A673 (cell line): Measurements from ENCODE around the gene CPNE5. TPM values are rescaled to one million over a fixed set of nuclear protein-coding genes. Genes with fewer than 3 reads are reported as not detected.

Experiments
- BruUV-seq: library from RNA; stranded (reverse); fragments of 400-500 nt; replicated peaks from 2 replicates; lab custom pipeline; 2021; lab: Mats Ljungman, UMichigan
- CTCF ChIA-PET: fragments of 300-600 bp; sonication (Branson Sonifier 250); formaldehyde crosslinking; loops from one replicate; lab custom pipeline; 2022; ENCODE audit warnings: antibody characterized with exemption; lab: Charles Lee
- POLR2A ChIA-PET: fragments of 300-600 bp; sonication (Branson Sonifier 250); formaldehyde crosslinking; loops from one replicate; lab custom pipeline; 2022; ENCODE audit warnings: antibody characterized with exemption; ENCODE audit not compliant: low non-redundant PET; lab: Charles Lee
- DNase-seq: peaks from one replicate; pipeline ENCODE4 v3.0.0-alpha.2; 2015; ENCODE audit warnings: low spot score
- H3K27ac ChIP-seq: fragments of 200-600 bp; sonication (generic); 2 replicates; pipeline ENCODE4 v1.5.1; 2016; ENCODE audit warnings: mixed run types, low read depth, mild to moderate bottlenecking, mixed read lengths, antibody characterized with exemption, low read length; ENCODE audit not compliant: poor library complexity, severe bottlenecking
- H3K27me3 ChIP-seq: fragments of 200-600 bp; sonication (generic); replicated peaks from 2 replicates; pipeline ENCODE4 v1.6.1; 2017; ENCODE audit warnings: mixed run types, low read depth, mild to moderate bottlenecking, mixed read lengths, antibody characterized with exemption, low read length; ENCODE audit not compliant: insufficient read depth, poor library complexity
- H3K36me3 ChIP-seq: fragments of 200-600 bp; sonication (generic); 2 replicates; pipeline ENCODE4 v1.6.1; 2016; ENCODE audit warnings: mixed run types, mild to moderate bottlenecking, mixed read lengths, antibody characterized with exemption, low read length; ENCODE audit not compliant: insufficient read depth, poor library complexity, severe bottlenecking
- H3K4me1 ChIP-seq: fragments of 200-600 bp; sonication (generic); 2 replicates; pipeline ENCODE4 v1.6.1; 2017; ENCODE audit warnings: mixed run types, mild to moderate bottlenecking, mixed read lengths, antibody characterized with exemption, low read length; ENCODE audit not compliant: insufficient read depth, poor library complexity, severe bottlenecking
- H3K4me3 ChIP-seq: fragments of 200-600 bp; sonication (generic); 2 replicates; pipeline ENCODE4 v1.5.1; 2016; ENCODE audit warnings: low read depth, mixed run types, mild to moderate bottlenecking, mixed read lengths, low read length; ENCODE audit not compliant: poor library complexity, severe bottlenecking
- H3K9me3 ChIP-seq: fragments of 200-600 bp; sonication (generic); 2 replicates; pipeline ENCODE4 v1.6.1; 2016; ENCODE audit warnings: mixed run types, low read depth, mild to moderate bottlenecking, mixed read lengths, antibody characterized with exemption, low read length; ENCODE audit not compliant: poor library complexity, severe bottlenecking
- EZH2 ChIP-seq: fragments of 200-600 bp; sonication (generic); IDR thresholded peaks from 2 replicates; pipeline ENCODE4 v1.6.1; 2017; ENCODE audit warnings: borderline replicate concordance, low read depth, mild to moderate bottlenecking, mixed read lengths, antibody characterized with exemption, low read length; ENCODE audit not compliant: poor library complexity, severe bottlenecking
- intact Hi-C: fragments of 100-400 bp; cut with micrococcal nuclease; formaldehyde crosslinking; loops from one replicate; pipeline ENCODE4 v1.10.0; 2022; ENCODE audit not compliant: unreplicated experiment
- total RNA-seq: library from RNA; stranded (reverse); gene quantifications from 2 replicates; pipeline ENCODE4 v1.2.3, GENCODE V29; 2021
- TF ChIP-seq, protein P1 (sequence below): fragments of 300-800, 200-600 bp; sonication (generic); conservative IDR thresholded peaks from 2 replicates; pipeline ENCODE4 v1.5.1; 2017; ENCODE audit warnings: low read depth, mild to moderate bottlenecking, antibody characterized with exemption, low read length, moderate library complexity, mixed read lengths

The CPNE5 gene
- total RNA-seq, 1 experiment from 2014 or later: 0.13 TPM

DNA sequence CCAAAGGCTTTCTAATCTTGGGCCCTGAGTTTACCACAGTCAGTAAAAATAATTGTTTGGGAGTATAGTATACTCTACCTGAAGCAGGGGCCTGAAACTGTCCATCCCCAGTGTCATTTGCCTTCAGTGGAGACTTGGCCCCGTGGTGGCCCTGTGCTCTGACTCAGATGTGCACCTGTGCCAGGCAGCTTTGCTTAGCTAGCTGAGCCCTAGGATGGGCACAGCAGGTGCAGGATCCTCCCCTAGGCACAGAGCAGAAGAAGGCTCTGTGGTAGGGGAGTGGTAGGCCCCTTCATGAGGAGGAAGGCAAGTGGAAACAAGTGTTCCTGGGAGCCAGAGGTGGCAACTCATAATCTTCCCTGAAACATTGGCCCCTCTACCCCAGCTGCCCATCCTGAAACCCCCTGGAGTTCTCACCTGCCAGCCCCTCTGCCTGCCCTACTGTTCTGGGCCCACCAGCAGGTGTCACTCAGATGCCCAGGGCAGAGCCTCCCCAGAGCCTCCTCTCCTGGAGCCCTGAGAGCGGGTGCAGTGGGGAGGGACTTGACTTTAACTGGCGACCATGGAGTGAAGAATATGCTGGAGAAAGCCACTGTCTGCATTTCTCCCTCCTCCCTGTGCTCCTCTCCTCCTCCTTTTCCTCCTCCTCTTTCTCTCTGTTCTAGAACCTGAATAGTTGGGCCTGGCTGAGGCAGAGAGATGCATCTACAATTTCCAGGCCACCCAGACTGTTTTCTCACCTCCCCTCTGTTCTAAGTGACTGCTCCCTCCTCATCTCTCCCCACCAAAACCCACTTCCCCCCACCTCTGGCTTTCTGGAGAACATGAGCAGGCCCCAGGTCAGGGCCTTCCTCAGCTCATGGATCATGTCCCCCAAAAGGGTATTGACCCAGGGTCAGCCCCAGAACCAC lies 2.9 kb downstream of the CPNE5 start:
- intact Hi-C loops: no loop called here
- POLR2A ChIA-PET: no interaction called here
- no peaks in the 10 kb centered on the region for H3K36me3 ChIP-seq
- peaks cover 4% of the 10 kb centered on the region for H3K27me3 ChIP-seq
- BruUV-seq: no TSS peak
- CTCF ChIA-PET: interaction anchor here (1.0 kb wide), 1 partner anchor 182 kb away, joined by 4 read pairs; no protein-coding TSS in a partner anchor
- H3K9me3 ChIP-seq: no peaks in the 10 kb centered on the region
- no peak for DNase-seq
- no peak overlapping the region for H3K4me3 ChIP-seq
- peaks cover 5% of the 10 kb centered on the region for H3K4me1 ChIP-seq
- TF ChIP-seq, protein P1, sequence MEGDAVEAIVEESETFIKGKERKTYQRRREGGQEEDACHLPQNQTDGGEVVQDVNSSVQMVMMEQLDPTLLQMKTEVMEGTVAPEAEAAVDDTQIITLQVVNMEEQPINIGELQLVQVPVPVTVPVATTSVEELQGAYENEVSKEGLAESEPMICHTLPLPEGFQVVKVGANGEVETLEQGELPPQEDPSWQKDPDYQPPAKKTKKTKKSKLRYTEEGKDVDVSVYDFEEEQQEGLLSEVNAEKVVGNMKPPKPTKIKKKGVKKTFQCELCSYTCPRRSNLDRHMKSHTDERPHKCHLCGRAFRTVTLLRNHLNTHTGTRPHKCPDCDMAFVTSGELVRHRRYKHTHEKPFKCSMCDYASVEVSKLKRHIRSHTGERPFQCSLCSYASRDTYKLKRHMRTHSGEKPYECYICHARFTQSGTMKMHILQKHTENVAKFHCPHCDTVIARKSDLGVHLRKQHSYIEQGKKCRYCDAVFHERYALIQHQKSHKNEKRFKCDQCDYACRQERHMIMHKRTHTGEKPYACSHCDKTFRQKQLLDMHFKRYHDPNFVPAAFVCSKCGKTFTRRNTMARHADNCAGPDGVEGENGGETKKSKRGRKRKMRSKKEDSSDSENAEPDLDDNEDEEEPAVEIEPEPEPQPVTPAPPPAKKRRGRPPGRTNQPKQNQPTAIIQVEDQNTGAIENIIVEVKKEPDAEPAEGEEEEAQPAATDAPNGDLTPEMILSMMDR: no peak
- no peak for TF ChIP-seq EZH2
- no peak overlapping the region for H3K27ac ChIP-seq

DNA sequence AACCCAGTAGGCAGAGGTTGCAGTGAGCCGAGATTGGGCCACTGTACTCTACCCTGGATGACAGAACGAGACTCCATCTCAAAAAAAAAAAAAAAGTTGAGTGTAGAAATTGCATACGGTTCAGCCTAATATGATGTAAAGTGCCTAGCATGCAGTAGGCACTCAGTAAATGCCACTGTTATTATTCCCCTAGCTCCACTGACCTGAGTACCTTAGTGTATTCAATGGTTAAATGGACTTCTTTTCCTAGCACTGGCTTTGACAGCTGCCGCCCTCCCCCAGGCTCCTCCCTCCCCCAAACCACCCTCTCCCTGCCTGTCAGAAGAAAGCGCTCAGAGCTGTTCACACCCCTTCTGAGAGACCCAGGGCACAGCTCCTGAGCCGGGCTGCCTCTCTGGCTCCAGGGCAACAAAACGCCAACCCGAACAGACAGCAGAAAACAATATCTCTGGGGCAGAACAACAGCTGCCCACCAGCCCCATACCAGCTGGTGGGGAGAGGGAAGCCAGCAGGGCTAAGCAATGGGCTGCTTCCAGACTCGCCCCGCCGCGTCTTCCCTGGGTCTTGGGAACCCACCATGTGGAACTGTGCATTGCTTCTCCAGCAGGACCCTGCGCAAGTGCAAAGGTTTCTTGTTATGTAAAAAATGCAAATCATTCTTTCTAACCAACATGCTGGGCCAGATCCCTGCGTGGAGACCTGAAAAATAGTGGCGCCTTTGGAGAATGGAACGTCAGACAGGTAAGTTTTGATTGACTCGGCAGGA lies 4.5 kb downstream of the CPNE5 start:
- Histone ChIP-seq H3K36me3 (no peaks in the 10 kb centered on the region), H3K4me1 (peaks cover 5% of the 10 kb centered on the region), H3K9me3 (no peaks in the 10 kb centered on the region), H3K27ac (no peak overlapping the region), H3K4me3 (no peak overlapping the region), H3K27me3 (peaks cover 4% of the 10 kb centered on the region)
- DNase-seq: no peak
- BruUV-seq: no TSS peak
- TF ChIP-seq EZH2: no peak
- TF ChIP-seq, protein P1: no peak
- ChIA-PET POLR2A (no interaction called here), CTCF (interaction anchor here (0.7 kb wide), 1 partner anchor 145 kb away, joined by 4 read pairs; no protein-coding TSS in a partner anchor)
- intact Hi-C loops: no loop called here

DNA sequence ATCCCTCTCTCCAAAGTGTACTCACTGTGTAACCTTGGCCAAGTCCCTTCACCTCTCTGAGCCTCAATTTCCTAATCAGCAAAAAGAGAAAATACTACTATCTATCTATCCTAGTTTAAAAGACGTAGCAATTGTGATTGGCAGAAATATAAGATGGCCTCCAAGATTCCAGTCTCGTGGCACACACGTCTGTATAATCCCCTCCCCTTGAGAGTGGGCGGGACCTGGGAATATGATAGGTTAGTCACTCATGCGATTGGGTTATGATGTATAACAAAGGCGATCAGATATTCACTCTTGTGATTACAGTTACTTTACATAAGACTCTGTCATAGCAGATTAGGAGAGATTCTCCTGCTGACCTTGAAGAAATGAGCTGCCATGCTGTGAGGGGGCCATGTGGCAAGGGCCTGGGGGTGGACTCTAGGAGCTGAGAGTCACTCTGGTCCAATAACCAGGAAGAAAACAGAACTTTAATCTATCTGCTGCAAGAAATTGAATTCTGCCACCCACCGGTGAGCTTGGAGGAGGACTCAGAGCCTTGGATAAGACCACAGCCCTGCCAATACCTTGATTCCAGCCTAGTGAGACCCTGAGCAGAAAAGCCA lies 6.0 kb downstream of the CPNE5 start:
- Histone ChIP-seq H3K36me3 (no peaks in the 10 kb centered on the region), H3K27me3 (no peaks in the 10 kb centered on the region), H3K4me3 (no peak overlapping the region), H3K9me3 (no peaks in the 10 kb centered on the region), H3K4me1 (no peaks in the 10 kb centered on the region), H3K27ac (no peak overlapping the region)
- intact Hi-C loops: no loop called here
- ChIA-PET POLR2A (no interaction called here), CTCF (no interaction called here)
- no peak for DNase-seq
- TF ChIP-seq, protein P1: no peak
- no peak for TF ChIP-seq EZH2
- BruUV-seq: no TSS peak
